Dermis blood vessel endothelial cell (primary cell): ENCODE data around the gene PPARG. TPM values are rescaled to one million over a fixed set of nuclear protein-coding genes. Genes with fewer than 3 reads are reported as not detected.
"Not testable (repeated sequence)": the region's sequence is repeated elsewhere in the genome, so short reads cannot be mapped to it uniquely, and the experiment has no call there.

ENCODE experiments used
- DNase-seq: peaks from one replicate; pipeline ENCODE4 v3.0.0; 2010
- total RNA-seq: library from RNA; depleted of rRNA; stranded (reverse); fragments of >200 nt; gene quantifications from 2 replicates; pipeline ENCODE4 v1.2.3, GENCODE V29; 2014

Gene PPARG
- 57.7 and 69.4 TPM in 2 replicates for total RNA-seq

DNA sequence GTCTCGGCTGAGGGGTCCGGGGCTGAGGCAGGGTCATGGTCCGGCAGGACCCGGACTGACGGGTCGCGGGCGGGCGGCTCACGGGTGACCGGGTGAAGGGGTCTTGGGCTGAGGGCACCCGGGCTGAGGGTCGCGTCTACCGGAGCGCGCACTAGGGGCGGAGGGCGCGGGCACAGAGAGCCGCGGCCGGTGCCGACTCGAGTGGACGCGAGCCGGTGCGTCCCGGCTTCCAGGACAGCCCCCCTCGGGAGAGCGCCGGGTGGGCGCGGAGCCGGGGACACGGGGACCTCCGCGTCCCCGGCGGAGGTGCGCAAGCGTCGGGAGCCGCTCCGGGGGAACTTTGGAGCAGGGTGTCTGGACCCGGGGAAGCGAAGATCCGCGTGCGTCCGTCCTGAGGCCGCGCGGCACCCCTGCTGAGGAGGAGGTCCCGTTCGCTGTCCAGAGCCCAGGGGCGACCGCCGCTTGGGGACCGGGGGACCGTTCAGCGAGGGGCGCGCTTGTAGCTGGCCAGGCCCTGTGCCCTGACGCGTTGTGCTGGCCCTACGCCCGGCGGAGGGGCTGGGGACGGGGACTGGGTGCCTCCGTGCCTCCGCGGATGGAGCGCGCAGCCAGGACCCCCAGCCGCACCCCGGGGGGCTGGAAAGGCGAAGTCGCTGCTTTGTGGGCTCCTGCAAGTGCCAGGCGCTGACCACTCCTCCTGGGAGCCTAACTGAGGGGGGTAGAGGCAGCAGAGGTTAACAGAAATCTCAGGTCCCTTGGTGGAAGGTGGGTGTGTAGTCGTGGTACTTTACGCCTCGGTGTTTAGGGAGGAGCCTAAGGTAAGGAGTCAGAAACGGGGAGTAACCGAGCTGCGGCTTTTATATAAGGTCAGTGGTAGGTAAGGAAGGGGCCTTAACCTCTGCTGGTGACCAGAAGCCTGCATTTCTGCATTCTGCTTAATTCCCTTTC, at the start of gene PPARG:
TSS of gene PPARG (plus strand) at position 889 of the 948 bp plus-strand sequence. CDS start 90,642 bp downstream, outside the sequence.
- DNase-seq = peak; percentile 56

DNA sequence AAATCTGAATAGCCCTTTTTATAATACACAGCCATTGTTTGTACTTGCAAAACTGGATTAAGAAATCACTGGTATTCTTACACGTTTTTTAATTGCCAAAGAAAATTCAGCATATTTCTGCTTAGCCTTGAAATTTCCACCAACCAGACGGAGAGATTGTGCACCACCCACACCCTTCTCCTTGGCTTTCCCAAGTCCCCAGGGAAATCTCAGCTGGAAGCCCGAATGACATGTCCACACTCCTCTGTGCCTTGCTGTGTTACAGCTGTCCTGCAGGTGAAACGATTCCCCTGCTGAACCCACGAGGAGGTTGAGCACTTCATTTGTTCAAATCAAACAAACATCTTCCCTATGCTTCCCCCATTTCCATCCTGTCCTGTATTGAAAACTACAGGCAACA, 49.6 kb upstream of the PPARG start:
- DNase-seq = no peak

DNA sequence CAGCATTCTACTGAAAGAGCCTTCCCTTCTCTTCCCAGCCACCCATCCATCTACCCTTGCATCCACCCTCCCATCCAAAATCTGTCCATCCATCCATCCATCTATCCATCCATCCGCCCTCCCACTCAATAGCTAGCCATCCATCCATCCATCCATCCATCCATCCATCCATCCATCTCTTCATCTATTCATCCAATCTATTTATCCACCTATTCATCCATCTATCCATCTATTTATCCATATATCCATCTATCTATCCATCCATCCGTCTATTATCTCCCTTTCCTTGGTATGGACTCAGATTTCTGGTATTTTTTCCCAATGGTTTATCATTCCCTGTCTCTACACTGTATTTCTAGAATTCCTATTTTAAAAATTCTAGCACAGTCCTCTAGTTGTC, 46.1 kb upstream of the PPARG start:
- DNase-seq = no peak

DNA sequence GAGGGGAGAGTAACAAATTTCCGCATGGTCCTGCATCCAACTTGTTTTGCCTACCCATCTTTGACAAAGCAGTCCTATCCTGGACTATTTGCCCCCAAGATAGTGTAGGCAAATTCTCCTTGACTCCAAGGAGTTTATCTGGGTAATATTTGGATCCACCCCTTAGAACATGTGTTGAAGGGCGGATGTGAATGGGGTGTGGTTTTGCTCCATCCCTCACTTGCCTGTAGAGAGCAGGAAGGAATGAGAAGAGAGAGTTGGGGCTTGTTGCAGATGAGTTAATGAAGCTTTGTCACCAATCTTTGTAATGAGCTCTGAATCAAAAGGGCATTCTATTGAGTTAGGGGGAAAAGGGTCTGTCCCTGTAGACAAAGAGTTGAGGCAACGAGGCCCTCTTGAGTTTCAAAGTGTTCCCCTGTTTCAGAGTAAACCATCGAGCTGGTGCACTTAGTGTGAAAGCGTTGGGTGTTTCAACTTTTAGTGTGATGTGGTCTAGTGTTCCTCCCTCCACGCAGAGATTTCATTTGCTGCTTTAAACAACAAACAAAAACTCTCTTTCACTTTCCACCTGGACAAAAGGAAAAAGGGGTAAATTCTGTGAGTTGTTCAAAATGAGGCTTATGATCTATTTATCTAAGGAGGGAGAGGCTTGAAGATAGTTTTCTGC, 42.2 kb upstream of the PPARG start:
- DNase-seq = no peak

DNA sequence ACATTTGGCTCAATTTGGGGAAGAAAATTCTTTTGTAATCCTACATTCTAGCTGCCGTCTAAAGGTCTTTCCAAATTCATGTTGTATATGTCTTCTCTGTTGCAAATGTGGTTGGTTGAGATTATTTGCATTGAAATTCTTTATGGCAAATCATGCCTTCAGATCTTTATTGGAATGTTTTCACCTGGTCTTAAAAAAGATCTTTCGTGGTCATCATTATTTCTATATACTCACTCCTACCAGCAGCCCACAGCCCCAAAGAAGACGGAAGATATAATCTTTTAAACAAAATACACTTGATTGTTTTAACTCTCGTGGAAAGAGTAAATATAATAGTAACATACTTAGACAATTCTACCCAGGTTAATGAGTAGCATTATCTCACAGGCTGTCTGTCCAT, 41.5 kb upstream of the PPARG start:
- no peak for DNase-seq

DNA sequence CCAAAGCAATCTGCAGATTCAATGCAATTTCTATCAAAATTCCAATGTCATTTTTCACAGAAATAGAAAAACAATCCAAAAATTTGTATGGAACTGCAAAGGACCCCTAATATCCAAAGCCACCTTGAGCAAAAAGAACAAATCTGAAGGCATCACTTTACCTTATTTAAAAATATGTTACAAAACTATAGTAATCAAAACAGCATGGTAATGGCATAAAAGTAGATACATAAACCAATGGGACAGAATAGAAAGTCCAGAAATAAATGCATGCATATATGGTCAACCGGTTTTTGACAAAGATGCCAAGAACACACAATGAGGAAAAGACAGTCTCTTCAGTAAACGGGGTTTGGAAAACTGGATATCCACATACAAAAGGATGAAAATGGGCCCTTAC, 39.4 kb upstream of the PPARG start:
- no peak for DNase-seq

DNA sequence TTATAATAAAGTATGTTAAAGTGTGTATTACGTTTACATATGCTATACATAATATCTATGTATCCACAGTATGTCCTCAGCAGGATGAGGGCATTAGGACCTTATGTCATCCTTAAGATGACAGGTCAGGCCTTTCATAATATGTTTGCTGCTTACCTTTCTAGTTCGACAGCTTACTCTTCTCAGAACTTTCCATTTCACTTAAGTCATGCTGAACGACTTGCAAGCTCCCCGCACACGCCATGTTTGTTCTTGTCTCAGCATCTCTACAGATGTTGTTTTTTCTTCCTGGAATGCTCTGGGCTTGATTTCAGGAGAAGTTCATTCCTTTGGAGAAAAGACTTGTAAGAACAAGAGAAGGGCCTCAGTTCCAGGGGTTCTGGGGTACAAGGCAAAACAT, 36.0 kb upstream of the PPARG start:
- DNase-seq = no peak

DNA sequence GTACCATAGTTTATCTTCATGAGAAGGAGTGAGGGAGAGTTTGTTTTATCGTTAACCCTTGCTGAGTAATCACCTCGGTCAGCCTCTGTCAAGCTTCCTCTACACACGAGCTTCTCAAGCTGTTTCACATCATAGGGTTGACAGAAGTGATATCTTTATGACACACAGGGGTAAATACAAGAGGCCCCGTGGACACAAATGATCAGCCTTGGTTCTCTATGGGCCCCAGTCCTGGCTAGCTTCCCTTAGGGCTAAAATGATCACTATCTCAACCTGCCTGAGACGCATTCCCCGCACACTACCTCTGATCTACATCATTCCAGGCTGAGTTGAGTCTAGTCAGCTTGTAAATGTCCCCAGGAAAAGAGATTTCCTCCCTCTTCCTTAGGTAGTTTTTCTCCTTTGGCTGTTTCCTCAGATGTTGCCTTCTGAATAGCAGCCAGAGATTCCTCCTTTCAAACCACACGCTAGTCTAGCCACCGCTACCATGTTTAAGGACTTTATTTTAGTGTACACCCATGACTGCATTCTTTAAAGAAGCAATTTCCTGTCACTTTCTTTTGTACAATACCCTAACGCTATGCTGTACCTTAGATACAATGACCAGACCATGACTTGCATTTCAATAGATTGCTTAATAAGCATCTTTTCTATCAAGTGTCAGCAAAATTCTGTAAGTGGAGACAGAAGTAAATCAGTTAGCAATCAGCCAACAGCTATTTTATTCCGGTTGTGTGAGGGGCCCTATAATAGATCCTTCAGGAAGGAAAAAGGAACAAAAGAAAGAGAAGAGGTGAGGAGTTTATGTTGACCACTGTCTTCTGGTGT, 35.1 kb upstream of the PPARG start:
- no peak for DNase-seq

DNA sequence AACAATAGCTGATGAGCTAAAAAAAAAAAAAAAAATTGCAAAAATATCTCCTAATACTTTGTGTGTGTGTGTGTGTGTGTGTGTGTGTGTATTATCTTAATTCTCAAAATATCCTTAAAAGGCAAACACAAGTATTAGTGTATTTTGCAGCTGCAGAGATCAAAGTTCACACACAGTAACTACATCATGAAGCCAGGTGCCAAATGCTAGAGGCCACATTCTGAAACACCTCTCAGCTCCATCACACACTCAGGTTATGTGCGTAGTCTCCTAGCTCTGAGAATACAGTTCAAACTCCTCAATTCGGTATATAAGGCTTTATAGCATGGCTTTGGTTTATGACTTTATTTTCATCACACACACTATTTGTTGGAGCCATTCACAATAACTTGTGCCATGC, 33.5 kb upstream of the PPARG start:
- no peak for DNase-seq

DNA sequence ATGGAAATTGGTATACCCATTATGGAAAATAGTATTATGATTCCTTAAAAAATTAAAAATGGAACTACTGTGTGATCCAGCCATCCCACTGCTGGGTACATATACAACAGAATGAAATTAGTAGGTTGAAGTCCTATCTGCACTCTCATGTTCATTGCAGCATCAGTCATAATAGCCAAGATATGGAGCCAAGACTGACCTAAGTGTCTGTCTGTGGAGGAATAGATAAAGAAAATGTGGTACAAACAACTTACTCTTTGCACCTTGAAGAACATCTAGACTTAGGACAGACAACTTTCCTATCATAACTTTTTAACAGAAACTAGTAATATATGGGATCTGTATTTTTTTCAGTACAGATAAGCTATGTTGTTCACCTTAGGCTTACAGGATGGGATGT, 30.0 kb upstream of the PPARG start:
- DNase-seq = no peak

DNA sequence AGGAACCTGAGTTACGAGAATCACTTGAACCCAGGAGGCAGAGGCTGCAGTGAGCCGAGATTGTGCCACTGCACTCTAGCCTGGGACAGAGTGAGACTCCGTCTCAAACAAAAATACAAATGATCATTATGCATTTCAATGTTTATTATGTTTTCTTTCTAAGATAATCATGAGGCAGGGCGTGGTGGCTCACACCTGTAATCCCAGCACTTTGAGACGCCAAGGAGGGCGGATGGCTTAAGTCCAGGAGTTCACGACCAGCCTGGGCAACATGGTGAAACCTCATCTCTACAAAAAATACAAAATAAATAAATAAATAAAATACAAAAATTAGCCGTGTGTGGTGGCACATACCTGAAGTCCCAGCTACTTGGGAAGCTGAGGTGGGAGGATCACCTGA, 26.7 kb upstream of the PPARG start:
- not testable (repeated sequence) for DNase-seq

DNA sequence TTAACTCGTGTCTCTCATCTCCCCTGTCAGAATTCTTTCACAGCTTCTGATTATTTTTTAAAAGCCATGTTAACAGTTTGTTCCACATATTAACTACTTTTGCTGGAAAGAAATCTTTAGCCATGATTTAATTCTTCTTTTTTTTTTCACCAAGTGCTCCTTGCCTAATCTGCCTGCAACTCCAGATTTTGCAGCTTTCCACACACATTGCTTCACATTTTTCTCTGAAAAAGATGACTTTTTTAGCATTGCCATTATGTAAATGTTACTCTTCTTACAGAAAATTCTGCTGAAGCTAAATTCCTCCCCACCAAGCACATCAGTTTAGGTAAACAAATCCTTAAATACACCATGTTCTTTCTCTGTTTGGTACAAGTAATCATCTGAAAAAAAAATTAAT, 23.4 kb upstream of the PPARG start:
- DNase-seq = no peak

DNA sequence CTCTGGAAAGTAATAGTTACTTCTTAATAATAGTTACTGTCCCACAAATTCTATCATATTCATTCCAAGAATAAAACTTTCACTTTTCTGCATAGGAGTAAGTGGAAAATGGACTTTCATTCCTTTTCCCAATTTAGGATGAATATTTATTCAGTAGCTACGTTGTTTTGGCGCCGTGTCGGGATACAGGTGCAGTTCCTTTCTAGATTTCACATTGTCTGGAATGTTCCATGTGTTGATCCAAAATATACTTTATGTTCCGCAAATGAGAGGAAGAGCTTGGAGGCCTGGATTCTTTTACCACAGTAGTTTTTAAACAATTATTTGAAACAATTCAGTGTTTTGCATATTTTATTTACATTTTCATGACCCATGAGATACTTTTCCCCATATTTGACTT, 22.8 kb upstream of the PPARG start:
- DNase-seq = peak; percentile 38

DNA sequence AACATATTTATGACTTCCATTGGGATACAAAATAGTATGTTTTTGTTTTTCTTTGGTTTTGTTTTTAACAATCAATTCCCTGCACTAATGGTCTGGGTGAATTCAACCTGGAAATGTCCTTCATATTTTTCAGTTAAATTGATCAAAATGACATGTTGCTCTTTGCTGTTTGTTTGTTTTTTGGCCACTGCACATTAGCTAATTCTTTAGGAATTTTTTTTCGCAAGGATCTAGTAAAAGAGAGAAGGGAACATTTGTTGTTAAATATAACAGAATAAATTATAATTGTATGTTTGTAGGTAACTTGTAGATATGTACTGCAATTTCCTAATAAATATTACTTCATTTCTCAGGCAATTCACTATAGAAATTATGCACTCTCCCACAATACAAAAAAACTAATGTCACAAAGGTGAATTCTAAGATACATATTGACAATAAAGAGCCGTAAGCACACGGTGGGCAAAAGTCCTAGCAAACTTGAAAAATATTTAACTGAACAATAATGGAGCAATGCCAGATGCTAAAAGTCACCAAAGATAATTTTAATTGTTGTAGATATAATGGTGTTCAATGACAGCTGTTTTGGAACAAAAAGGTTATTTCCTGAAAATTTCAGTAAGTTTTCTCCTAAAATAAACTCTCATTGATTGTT, 21.4 kb upstream of the PPARG start:
- DNase-seq = peak; percentile 49

DNA sequence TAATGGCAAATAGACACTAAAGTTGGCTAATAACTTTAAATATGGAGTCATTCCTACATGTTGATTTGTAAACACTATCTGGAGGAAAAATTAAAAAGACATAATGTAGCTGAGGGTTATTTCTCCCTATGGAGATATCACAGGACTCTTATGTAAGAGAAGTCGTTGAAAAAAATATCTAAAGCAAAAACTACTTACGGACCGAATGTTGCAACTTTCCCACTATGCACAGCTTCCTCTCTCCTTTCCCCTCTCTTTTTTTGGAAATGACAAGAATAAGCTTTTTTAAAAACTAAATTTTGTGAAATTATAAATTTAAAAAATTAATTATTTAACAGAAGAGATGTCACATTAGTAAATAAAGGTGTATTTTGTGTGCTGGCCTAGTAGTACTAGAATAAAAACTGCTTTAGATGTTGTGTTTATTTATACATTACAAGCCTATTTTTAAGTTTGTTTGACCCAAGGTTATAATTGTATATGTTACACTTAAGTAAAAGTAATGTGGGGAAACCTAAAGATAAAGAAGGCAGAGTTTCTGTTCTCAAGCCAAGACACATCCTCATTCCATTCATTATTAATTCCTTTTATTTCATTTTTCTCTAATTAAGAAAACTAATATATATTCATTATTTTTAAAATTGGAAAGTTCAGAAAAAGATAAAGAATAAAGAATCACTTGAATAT, 20.7 kb upstream of the PPARG start:
- peak; percentile 17 for DNase-seq

DNA sequence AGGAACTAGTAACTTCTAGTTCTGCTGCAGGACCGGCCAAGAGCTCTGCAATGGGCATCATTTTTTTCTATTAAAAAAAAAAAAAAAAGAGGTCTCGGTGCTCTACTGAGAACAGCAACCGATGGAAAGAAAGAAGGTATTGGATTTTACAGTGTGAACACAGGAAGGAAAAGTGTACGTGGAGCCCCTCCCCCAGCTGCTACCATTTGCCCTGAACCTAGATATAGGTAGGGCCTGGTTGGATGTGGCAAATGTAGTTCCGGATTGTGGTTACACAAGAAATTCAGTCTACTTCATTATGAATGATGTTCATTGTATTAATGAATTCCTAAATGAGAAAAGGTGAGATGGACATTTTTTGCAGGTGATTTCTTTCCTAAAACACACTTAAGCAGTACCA, 17.9 kb upstream of the PPARG start:
- no peak for DNase-seq

DNA sequence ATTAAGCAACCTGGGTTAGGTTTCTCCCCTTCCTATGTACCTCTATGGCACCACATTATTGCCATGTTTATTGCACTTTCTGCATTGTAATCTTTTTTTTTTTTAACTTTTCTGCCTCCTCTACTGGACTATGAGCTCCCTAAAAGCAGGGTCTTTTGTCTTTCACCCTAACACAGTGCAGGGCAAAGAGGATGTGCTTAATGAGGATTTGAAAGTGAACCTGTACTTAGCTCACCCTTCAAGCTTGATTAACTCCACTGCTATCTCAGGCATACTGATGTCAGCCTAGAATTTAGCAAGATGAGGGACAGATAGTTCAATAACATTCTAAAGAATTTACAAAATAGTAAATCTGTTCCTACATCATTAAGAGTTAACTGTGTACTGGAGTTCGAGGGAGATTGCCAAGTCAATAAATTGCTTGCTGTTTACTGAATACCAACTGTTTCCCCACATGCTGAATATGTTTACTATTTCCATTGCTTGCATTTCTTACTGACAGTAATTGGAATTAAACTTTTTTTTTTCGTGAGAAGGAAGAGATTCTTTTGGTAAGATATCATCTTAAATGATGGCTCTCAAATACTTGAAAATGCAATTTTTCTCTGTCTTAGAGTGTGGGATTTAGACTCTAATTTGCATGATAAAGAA, 15.7 kb upstream of the PPARG start:
- no peak for DNase-seq

DNA sequence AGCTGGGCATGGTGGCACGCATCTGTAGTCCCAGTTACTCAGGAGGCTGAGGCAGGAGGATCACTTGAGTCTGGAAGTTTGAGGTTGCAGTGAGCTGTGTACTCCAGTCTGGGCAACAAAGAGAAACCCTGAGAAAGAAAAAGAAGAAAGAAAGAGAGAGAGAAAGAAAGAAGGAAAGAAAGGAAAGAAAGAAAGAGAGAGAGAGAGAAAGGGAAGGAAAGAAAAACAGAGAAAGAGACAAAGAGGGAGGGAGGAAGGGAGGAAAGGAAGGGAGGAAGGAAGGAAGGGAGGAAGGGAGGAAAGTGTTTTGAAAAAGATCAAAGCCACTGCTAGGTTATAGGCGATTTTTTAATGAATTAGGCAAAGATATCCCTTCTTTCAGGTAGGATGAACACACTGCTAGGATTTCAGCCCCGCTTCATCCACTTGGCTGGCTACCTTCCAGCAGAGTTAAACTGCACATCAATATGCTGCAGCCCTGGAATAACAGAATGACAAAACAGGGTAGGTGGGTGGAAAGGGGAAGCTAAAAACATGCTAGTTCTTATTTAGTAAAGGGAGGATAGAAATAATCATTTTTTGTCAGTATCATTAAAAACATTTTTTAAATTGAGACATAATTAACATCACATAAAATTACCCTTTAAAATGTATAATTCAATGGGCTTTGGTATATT, 12.8 kb upstream of the PPARG start:
- no peak for DNase-seq

DNA sequence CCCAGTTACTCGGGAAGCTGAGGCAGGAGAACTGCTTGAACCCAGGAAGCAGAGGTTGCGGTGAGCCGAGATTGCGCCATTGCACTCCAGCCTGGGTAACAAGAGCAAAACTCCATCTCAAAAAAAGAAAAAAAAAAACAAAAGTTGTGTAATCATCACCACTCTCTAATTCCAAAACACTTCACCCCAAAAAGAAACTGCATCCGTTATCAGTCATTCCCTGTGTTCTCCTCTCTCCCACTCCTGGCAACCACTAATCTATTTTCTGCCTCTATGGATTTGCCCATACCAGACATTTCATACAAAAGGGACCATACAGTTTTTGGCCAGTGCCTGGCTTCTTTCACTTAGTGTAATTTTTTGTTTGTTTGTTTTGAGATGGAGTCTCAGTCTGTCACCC, 12.0 kb upstream of the PPARG start:
- not testable (repeated sequence) for DNase-seq

DNA sequence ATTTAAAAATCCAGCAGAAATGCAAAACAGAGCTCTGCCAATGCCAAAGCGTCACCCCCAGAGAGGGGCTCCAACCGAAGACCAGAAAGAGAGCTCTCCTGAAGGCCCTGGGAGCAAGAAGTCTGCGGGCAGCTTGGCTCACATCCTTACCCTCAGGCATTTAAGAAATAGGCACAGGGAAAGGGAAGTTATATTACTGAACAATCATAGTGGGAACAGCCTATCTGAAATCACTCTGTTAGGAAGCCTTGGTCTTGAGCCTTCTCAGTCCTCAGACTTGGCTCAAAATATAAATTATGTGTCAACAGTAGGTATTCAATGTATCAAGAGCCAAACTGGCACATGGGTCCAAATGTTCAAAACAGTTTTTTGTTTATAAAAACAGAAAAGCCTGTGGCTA, 10.3 kb upstream of the PPARG start:
- DNase-seq = no peak
